HG03196 (cell line): ENCODE results near the gene MFRP.

ENCODE experiments used
- ATAC-seq: cut with Tn5 transposase; IDR thresholded peaks from one replicate; pipeline ENCODE4 v1.9.1; 2021; ENCODE audit not compliant: unreplicated experiment

Gene MFRP

DNA sequence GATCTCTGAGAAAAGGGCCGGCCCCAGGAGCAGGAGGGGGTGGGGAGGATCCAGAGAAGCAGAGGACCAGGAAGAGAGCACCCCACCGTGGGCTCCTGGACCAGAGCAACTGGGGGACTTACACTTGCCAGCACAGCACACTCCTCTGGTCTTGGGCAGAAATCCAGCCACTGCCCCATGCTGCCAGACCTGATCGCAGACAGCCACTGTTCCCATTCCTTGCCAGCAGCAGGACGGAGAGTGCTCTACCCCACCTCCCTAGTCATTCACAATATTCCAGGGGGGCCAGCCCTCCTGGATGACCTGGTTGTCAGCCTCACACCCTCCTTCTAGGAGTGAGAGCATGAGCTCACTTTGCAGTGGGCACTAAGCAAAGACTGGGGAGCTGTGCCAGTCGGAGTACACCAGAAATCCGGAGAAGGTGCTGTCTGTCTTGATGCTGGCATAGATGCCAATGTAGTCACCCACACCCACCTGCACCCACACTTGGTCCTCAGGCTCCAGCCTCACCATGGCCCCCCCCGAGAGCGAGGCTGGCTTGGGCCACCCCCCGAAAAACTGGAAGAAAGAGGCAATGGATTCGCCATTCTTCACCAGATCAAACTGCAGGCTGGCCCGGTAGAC lies 7.4 kb downstream of the MFRP start:
- no peak for ATAC-seq

DNA sequence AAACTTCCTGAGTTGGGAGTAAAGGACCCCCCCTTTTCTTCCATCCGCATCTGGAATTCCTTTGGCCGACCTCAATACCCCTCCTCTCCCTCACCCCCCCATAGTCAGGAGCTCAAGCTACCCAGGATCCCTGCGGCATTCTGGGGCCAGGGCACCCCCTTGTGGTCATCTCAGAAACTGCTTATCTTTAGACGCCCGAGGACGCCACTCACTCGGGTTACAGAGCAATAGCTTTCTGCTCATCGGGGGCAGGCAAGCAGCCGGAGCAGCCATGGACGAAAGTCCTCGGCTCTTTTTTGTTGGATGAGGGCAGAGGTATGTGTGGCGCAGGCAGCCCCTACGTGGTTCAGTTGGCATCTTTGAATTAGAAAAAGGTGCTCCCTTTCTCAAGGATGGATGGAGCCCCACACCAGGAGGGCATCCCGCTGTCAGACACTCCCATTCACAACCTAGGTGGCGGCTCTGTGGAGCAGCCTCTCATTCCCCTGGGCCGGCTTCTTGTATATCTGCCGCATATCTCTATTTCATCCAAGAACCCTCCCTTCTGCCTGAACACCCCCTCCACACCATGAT lies 8.1 kb downstream of the MFRP start:
- ATAC-seq = no peak

DNA sequence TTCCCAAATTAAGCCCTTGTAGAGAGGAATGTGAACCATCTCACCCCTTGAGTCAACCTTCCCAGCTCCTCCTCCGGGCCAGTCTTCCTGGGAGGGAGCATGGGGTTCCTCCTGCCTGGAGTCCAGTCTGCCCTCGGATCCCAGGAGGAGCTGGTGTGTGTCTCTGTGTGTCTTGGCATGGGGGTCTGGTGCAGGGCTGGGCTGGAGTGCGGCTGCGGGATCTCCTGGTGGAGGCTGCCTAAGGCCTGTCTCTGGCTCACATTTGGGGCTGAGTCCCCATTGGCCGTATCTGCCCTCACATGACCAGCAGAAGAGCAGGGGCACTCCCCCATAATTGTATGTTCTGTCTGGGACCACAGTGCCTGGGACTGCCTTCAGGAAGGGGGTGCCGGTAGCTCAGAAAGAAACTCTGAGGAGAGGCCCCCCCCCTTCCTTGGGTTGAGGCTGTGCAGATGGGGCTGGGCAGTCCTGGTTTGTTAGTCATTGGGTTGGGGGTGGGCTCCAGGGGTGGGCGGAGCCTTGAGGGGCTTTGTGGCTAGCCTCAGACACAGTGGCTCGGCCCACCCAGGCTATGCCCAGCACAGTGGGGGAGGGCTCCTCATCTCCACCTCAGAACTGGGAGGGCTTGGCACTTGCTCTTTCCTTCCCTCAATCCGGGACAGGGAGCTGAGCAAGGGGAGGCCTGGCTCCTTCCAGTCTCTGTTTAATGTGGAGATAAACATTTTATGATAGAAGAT lies 8.8 kb downstream of the MFRP start:
- ATAC-seq = no peak

DNA sequence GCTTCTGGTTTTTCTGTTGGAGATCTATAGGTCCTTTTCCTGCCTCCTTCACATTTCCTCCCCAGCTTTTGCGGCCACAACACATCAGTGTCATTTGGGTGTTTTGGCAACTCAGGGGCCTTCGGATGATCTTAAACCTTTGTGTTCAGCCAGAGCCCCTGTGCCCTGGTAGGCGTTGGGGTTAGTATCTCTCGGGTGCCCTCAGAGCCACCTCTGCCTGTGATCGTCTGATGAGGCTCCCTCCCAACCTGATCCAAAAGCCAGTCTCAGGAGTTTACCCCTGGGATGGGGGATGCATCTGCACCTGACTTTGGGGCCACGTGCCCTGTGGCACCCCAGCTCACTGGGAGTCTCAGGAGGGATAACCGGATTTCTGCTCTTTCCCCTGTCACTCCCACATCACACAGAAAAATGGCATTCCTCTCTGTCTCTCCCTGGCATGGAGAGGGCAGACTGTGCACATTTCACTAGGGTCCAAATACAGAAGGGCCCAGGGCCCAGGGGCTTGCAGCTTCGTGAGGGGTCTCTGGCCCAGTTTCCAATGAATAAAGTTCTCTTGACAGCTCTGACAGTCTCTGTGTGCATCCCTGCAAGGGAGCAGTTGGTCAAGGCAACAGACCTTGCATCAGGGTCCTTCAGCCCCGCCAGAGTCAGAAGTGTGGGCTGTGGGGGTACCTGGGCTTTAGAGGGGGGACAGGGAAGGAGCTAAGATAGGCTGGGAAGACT lies 9.6 kb downstream of the MFRP start:
- ATAC-seq = no peak

- no peak for ATAC-seq
Measured at GRCh38 chr11:119335655-119336543, 10.6 kb downstream of the MFRP start.

GRCh38 chr11:119335091-119335654 lies 11.3 kb downstream of the MFRP start:
- no peak for ATAC-seq

DNA sequence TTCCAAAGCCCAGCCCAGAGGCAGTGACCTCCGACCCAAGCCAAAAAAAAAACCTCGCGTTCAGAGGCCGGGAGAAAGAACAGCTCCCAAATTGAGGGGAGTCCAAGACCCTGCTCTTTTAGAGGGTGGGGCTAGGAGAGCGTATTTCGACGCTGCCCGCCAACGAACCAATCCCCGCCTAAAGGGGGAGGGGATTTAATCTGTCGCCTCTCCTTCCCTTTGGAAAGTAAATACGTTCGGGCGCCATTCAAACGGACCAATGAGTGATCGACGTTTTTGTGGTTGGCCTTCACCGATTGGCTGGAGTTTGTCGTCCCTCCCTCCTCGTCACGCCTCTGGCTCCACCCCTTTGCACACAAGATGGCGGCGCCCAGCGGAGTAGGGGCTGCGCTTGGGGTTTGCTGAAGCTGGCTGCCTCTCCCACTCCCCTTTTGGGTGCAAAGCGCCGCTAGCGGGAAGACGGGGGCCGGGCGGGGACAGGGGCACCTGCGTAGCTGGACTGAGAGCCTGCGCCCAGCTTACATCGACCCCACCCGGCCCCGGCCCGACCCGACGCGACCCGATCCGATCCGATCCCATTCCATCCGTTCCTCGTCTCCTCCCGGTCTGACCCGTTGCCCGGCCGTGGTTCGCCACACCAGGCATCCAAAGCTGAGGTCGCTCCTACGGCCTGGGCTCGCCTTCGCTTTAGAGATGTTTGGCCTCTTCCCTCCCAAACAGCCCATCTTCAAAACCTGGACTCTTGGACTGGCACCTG lies 12.2 kb downstream of the MFRP start, which contains the start of gene RNF26:
Gene RNF26 (plus strand): TSS at position 354 of the 757 bp plus-strand sequence. CDS start 596 bp downstream, outside the sequence.
- peak; percentile 83 for ATAC-seq

DNA sequence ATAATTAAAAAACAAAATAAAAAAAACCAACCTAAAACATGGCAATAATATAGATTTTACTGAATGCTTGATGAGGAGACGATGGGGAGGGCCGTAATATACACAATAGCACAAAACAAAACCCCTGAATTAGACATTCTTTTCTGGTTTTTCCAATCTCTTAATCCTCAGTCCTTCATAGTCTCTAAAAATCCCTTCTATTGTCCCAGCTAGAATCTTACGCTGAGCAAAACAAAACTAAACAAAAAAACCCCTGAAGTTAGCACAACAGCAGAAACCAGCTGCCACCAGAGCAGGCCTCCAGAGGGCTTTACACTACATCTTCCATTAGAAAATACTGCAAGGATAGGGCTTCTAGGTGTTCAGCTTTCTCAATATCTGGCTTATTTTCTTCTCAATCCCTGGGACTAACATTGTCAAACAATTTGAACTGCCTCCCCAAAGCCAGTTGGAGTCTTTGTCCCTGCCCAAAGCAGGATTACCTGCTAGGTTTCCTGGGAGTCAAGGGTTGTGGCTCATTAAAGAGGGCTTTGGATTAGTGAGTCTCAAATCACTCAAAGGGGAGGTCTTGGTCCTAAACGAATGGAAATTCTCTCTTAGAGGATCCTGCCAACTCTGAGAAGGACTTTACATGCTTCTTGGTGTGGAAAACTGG lies 14.3 kb downstream of the MFRP start:
- ATAC-seq = no peak

GRCh38 chr11:119330237-119330636 lies 16.3 kb downstream of the MFRP start:
- no peak for ATAC-seq

- no peak for ATAC-seq
Measured at GRCh38 chr11:119329320-119329719, 17.2 kb downstream of the MFRP start.

- no peak for ATAC-seq
Measured at GRCh38 chr11:119324189-119324588, 22.3 kb downstream of the MFRP start.

- no peak for ATAC-seq
Measured at GRCh38 chr11:119323532-119324033, 22.9 kb downstream of the MFRP start.

- no peak for ATAC-seq
Measured at GRCh38 chr11:119322921-119323531, 23.5 kb downstream of the MFRP start.

- ATAC-seq = no peak
Measured at GRCh38 chr11:119322360-119322739, 24.2 kb downstream of the MFRP start.

DNA sequence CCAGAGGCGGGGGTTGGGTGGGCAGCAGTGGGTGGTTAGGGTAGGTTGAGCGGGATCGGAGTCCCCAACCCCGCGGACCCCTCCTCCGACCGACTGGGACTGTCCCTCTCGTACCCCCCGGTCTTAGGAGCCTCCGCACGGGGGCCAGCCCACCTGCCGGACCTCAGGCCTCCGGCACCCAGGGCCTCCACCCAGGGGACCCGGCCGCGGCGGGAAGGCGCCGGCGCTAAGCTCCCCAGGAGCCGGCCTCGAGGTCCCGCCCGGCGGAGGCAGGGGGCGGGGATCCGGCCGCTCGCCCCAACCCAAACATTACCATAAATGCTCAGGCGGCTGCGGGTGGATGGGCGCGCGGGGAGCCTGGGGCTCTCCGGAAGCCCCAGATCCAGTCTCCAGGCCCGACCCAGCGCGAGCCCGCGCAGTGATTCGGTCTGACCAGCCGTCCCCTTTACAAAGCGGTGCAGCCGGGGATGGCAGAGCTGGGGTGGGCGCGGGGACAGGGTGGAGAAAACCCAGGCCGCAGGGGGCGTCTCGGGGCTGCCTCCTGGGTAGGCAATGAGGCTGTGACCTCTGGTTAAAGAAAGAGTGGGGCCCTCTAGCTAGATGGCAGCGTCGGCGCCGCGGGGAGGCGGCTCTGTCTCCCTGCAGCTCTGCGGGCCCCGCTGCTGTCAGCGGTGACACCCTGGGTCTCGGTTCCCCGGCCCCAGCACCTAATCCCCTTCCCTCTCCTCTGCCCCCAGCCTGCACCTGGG lies 25.6 kb downstream of the MFRP start:
- peak; percentile 39 for ATAC-seq

DNA sequence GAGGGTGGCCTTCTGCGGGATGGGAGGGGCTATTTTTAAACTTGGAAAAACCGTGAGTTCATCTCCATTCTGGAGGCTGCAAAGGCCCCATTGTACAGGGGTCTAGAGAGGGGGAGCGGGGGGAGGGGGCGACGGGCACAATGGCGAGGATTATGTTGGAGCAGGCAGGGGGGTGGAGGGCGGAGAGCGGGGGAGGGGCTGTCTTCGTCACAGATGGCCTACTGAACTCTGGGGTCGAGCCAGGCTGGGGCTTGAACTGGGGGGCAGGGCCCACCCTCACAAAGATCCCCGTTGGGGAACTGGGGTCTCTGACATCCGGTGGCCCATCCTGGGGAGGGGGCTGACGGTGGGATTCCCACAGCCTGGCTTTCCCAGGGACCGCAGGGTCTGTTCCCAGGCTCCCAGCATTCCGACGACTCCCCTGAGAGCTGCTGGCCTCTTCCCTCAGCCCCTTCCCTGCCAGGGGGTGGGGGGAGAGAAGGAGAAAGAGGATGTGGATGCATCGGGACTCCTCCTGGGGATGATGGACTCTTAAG lies 26.2 kb downstream of the MFRP start:
- ATAC-seq = no peak

DNA sequence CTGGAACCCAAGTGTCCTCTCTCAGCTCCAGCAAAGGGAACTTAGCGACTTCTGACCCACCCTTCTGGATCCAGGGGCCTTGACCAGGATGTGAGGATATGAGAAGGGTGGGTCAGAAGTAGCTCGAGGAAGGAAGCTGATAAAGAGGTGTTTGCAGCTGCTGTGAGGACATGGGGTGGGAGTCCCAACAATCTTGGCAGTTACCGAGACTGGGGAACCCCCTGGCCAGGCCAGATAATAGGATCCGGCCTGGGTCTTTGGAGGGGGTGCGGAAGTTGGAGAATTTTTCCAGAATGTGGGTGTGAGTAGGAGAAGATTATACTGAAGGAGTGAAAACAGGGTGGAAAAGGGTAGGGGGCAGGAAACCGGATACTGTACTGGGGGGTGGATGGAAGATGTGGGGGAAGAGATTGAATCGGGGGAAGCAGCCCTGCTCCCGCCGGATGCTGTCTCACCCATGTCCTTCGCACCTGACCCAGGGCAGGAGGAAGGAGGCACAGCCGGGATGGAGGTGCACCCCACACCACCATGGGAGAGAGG lies 26.7 kb downstream of the MFRP start:
- ATAC-seq = no peak
